ENCODE results near the gene KDM4C. TPM values are rescaled to one million over a fixed set of nuclear protein-coding genes. Genes with fewer than 3 reads are reported as not detected.

The KDM4C gene
- total RNA-seq, 2 donors from 2014 or later: 45.4 to 59.9 TPM

DNA sequence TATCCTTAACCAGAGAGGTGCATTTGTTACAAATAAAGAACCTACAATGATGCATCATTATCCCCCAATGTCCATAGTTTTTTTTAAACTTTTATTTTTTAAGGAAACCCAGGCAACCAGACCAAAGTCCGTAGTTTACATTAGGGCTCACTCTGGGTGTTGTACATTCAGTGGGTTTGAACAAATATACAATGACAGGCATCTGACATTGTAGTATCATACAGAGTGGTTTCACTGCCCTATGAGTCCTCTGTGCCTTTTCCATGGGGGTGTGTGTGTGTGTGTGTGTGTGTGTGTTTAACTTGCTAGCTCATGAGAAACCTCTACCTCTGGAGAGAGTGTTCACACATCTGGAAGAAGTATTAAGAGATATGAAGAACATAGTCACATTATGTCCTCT lies 141.5 kb downstream of the KDM4C start:
- Mint-ChIP-seq H3K36me3 (no peaks in the 10 kb centered on the region), H3K27ac (no peak overlapping the region), H3K9me3 (no peaks in the 10 kb centered on the region)
- ATAC-seq (no peak), DNase-seq (ENCODE audit: low spot score in 2 of 2) (no peak)

DNA sequence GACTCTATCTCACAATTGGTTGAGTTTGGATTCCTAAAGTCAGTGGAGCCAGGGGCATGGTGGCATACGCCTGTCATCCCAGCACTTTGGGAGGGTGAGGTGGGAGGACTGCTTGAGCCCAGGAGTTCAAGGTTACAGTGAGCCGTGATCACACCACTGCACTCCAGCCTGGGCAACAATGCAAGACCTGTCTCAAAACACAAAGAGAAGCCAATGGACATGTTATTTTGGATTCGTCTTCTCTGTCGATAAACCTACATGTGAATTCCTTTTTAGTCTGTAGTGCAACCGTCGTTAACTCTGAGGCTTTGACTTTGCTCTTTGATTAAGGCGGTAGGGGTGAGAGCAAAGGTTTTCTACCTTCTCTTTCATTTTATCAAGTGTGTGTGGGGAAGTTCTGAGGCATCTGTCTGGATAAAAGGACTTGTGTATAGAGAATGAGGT lies 142.7 kb downstream of the KDM4C start:
- Mint-ChIP-seq H3K36me3 (no peaks in the 10 kb centered on the region), H3K9me3 (no peaks in the 10 kb centered on the region), H3K27ac (no peak overlapping the region)
- DNase-seq (ENCODE audit: low spot score in 2 of 2): no peak
- no peak for ATAC-seq

DNA sequence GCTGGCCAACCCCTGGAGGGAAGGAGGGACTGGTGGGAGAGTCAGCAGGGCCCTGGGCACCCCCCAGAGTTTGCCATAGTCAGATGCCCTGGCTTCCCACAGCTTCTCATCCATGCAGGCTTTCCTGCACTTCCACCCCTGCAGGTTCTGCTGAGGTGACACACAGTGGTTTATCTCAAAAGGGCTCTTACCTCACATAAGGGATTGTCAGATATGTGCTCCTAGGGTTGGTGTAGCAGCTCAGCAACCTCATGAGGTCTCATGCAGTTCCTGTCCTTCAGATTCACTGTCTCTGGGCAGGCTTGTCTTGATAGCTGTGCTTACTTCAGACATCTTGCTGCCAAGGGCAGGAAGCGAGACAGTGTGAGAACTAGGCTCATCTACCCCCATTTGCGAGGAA lies 143.4 kb downstream of the KDM4C start:
- Mint-ChIP-seq H3K9me3 (no peaks in the 10 kb centered on the region), H3K36me3 (no peaks in the 10 kb centered on the region), H3K27ac (no peak overlapping the region)
- ATAC-seq (no peak), DNase-seq (ENCODE audit: low spot score in 2 of 2) (no peak)

DNA sequence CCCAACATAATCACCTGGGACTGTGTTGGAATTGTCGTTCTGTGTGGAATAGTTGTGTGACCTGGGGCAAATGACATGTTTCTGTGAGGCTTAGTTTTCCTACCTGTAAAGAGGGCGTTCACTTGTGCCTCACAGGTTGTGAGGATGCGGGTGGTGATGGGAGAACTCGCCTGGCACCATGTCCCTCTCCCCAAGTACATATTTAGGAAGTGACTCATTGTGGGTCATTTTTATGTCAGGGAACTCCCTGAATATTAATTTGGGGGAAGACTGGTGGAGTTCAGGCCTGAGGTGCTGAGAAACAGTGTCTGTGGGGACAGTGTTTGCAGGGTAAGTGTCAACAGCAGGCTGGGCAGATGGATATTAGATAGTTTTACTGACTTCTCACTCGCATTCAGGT lies 144.7 kb downstream of the KDM4C start:
- peak; percentile 20 to 59 for ATAC-seq
- H3K27ac Mint-ChIP-seq: peak overlapping the region in 1 of 2 donors; percentile 23
- no peaks in the 10 kb centered on the region for H3K9me3 Mint-ChIP-seq
- H3K36me3 Mint-ChIP-seq: no peaks in the 10 kb centered on the region
- no peak for DNase-seq (ENCODE audit: low spot score in 2 of 2)

DNA sequence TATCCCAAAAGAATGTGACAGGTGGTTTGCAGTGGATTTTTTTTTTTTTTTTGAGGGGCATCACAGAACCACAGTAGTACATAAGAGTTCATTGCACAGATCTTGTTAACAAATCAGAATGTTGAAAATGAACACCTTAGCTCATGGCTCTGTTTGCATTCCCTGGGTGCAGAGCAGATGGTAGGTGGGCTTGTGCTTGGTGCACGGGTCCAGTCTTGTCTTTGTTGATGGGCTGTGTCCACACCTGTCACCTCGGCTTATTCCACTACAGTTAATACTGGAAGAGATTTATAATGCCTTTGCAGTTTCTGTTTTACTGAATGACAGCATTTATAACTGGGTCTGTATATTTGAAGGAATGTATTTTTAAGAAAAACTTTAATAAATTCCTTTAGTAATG lies 146.6 kb downstream of the KDM4C start:
- no peak for DNase-seq (ENCODE audit: low spot score in 2 of 2)
- Mint-ChIP-seq H3K27ac (no peak overlapping the region), H3K9me3 (no peaks in the 10 kb centered on the region)

GRCh38 chr9:6905850-6906375 lies 148.1 kb downstream of the KDM4C start:
- ATAC-seq (no peak), DNase-seq (ENCODE audit: low spot score in 2 of 2) (no peak)
- H3K27ac Mint-ChIP-seq: no peak overlapping the region
- H3K9me3 Mint-ChIP-seq: no peaks in the 10 kb centered on the region
- no peaks in the 10 kb centered on the region for H3K36me3 Mint-ChIP-seq

More for the DNA sequence above, 146.6 kb downstream of the KDM4C start:
- no peak for ATAC-seq
- H3K36me3 Mint-ChIP-seq: no peaks in the 10 kb centered on the region

GRCh38 chr9:6907772-6908381 lies 150.1 kb downstream of the KDM4C start:
- no peaks in the 10 kb centered on the region for H3K36me3 Mint-ChIP-seq
- ATAC-seq: no peak
- no peaks in the 10 kb centered on the region for H3K9me3 Mint-ChIP-seq
- DNase-seq (ENCODE audit: low spot score in 2 of 2): no peak
- no peak overlapping the region for H3K27ac Mint-ChIP-seq

DNA sequence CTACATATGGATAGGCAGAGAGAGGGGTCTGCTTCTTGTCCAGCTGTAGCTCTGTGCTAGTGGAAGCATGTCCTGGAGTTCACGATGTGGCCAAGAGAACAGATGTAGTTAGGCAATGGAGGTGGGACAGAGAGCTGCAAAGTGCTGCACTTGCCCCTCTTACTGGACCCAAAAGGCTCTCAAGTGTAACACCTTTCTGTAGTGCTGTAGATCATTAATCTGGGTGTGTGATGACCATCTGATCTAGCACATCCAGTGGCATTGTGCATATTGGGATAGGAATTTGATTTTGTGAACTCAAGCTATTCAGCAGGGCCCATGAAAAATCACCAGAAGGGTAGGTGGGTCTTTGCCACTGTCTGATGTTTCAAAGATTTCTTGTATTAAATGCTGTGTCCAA lies 151.4 kb downstream of the KDM4C start:
- no peaks in the 10 kb centered on the region for H3K9me3 Mint-ChIP-seq
- no peak for ATAC-seq
- no peak for DNase-seq (ENCODE audit: low spot score in 2 of 2)
- no peaks in the 10 kb centered on the region for H3K36me3 Mint-ChIP-seq
- H3K27ac Mint-ChIP-seq: no peak overlapping the region

- no peaks in the 10 kb centered on the region for H3K36me3 Mint-ChIP-seq
- no peak for DNase-seq (ENCODE audit: low spot score in 2 of 2)
These were observed 152.3 kb downstream of the KDM4C start for GRCh38 chr9:6910032-6910431.

GRCh38 chr9:6910497-6910896 lies 152.7 kb downstream of the KDM4C start:
- ATAC-seq (no peak), DNase-seq (ENCODE audit: low spot score in 2 of 2) (no peak)
- H3K27ac Mint-ChIP-seq: no peak overlapping the region
- no peaks in the 10 kb centered on the region for H3K9me3 Mint-ChIP-seq
- H3K36me3 Mint-ChIP-seq: no peaks in the 10 kb centered on the region

More at GRCh38 chr9:6910032-6910431, 152.3 kb downstream of the KDM4C start:
- ATAC-seq: no peak
- Mint-ChIP-seq H3K27ac (no peak overlapping the region), H3K9me3 (no peaks in the 10 kb centered on the region)

- DNase-seq (ENCODE audit: low spot score in 2 of 2) (no peak), ATAC-seq (peak in 1 of 2 donors; percentile 16)
- peaks cover 4 to 8% of the 10 kb centered on the region in 2 donors for H3K36me3 Mint-ChIP-seq
- H3K27ac Mint-ChIP-seq: peak overlapping the region in 1 of 2 donors; percentile 34
- H3K9me3 Mint-ChIP-seq: no peaks in the 10 kb centered on the region
These were observed 154.3 kb downstream of the KDM4C start for GRCh38 chr9:6911901-6912638.

- Mint-ChIP-seq H3K36me3 (peaks cover 4 to 27% of the 10 kb centered on the region in 2 donors), H3K9me3 (peaks cover 0 to 5% of the 10 kb centered on the region in 2 donors), H3K27ac (no peak overlapping the region)
- no peak for DNase-seq (ENCODE audit: low spot score in 2 of 2)
- ATAC-seq: no peak
These were observed 157.9 kb downstream of the KDM4C start for GRCh38 chr9:6915635-6916034.

- ATAC-seq (peak; percentile 75 to 92), DNase-seq (ENCODE audit: low spot score in 2 of 2) (no peak)
- Mint-ChIP-seq H3K27ac (no peak overlapping the region), H3K9me3 (peaks cover 0 to 5% of the 10 kb centered on the region in 2 donors), H3K36me3 (peaks cover 9 to 41% of the 10 kb centered on the region in 2 donors)
These were observed 159.4 kb downstream of the KDM4C start for GRCh38 chr9:6917162-6917561.

DNA sequence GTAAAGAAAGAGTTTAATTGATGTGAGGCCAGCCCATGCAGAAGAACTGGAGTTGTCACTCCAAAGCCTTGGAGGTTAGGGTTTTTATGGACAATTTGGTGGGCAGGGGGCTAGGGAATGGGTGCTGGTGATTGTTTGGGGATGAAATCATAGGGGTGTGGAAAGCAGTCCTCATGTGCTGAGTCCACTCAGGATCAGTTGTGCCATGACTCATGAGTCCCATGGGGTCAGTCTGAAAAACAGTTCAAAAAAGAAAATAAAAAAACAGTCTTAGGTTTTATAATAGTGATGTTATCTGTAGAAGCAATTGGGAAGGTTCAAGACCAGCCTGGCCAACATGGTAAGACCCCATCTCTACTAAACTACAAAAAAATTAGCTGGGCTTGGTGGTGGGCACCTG lies 162.3 kb downstream of the KDM4C start:
- ATAC-seq (no peak), DNase-seq (ENCODE audit: low spot score in 2 of 2) (no peak)
- Mint-ChIP-seq H3K27ac (no peak overlapping the region), H3K9me3 (peaks cover 0 to 5% of the 10 kb centered on the region in 2 donors), H3K36me3 (peaks cover 9 to 48% of the 10 kb centered on the region in 2 donors)

DNA sequence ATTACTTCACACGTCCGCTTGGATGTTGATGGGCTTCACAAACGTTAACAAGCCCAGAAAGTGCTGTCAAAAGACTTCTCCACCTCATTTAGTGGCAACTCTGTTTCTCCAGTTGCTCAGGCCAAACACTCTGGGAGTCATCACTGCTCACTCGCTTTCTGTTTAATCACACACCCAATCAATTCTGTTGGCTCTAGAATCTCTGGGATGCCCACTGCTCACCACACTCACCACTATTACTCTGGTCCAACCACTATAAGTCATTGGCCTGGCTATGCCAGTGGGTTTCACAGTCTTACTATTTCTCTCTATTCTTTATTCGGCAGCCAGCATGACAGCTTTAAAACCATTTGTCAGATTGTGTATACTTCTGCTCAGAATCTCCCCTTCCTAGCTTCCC lies 163.5 kb downstream of the KDM4C start:
- peaks cover 0 to 5% of the 10 kb centered on the region in 2 donors for H3K9me3 Mint-ChIP-seq
- ATAC-seq (peak in 1 of 2 donors; percentile 26), DNase-seq (ENCODE audit: low spot score in 2 of 2) (no peak)
- no peak overlapping the region for H3K27ac Mint-ChIP-seq
- H3K36me3 Mint-ChIP-seq: peaks cover 5 to 40% of the 10 kb centered on the region in 2 donors

DNA sequence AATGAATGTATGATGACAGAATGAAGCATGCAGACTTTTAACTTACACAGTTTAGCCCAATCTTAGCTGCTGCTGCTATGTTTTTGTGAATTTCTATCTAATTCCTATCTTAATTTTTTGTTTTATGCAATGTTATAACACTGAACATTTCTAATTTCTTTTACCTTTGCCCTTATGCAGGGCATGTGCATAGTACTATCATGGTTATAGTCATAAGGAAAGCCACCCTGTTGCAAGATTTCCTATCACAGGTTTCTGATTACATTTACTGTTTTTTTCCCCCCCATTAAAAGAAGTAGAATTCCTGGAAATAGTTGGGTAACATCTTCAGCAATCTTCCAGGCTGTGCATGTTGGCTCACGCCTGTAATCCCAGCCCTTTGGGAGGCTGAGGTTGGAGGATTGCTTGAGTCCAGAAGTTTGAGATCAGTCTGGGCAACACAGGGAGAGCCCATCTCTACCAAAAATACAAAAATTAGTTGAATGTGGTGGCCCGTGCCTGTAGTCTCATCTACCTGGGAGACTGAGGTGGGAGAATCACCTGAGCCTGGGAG lies 164.4 kb downstream of the KDM4C start:
- no peak overlapping the region for H3K27ac Mint-ChIP-seq
- ATAC-seq: peak in 1 of 2 donors; percentile 39
- H3K36me3 Mint-ChIP-seq: peaks cover 5 to 40% of the 10 kb centered on the region in 2 donors
- H3K9me3 Mint-ChIP-seq: peaks cover 0 to 5% of the 10 kb centered on the region in 2 donors
- no peak for DNase-seq (ENCODE audit: low spot score in 2 of 2)

- Mint-ChIP-seq H3K27ac (peak overlapping the region in 1 of 2 donors; percentile 88), H3K9me3 (peaks cover 0 to 2% of the 10 kb centered on the region in 2 donors), H3K36me3 (peaks cover 5 to 36% of the 10 kb centered on the region in 2 donors)
- DNase-seq (ENCODE audit: low spot score in 2 of 2) (no peak), ATAC-seq (peak in 1 of 2 donors; percentile 21)
These were observed 164.9 kb downstream of the KDM4C start for GRCh38 chr9:6922680-6923079.

All from activated naive CD4-positive, alpha-beta T cell treated with anti-CD3 and anti-CD28 coated beads, Interleukin-2, amount 50 U/mL, for 72 hours (primary cell).